Hepatic stellate cell (primary cell): ENCODE results near the gene FGD3.

ENCODE experiments used
- DNase-seq: peaks from one replicate; pipeline ENCODE4 v3.0.0; 2011; ENCODE audit warnings: low spot score

The FGD3 gene

DNA sequence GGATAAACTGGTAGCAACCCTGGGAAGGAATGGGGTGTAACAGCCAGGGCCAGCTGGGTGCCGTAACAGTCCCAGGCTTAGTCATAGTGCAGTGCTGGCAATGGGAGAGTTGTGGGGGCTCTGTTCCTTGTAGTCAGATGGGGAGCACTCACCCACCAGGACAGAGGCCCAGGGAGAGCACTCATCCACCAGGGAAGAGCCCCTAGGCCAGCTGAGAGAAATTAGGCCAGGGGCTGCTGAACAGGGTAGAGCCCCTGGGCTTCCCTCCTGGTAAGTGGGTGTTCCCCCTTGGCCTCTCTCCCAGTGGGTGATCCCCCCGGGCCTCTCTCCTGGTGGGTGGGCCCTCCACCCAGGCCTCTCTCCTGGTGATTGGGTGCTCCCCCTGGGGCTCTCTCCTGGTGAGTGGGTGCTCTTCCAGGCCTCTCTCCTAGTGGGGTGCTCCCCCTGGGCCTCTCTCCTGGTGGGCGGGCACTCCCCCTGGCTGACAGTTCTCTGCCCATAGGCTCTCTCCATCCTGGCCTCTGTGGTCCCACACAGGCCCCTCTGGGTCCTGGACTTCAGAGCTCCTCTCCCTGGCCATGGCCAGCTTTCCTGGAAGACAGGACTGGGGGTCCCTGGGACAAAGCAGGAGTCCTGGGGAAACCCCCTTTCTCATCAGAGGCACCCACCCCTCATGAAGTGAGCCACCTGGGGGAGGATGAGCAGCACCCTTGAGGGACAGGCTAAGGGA, 13.4 kb downstream of the FGD3 start:
- DNase-seq = no peak

DNA sequence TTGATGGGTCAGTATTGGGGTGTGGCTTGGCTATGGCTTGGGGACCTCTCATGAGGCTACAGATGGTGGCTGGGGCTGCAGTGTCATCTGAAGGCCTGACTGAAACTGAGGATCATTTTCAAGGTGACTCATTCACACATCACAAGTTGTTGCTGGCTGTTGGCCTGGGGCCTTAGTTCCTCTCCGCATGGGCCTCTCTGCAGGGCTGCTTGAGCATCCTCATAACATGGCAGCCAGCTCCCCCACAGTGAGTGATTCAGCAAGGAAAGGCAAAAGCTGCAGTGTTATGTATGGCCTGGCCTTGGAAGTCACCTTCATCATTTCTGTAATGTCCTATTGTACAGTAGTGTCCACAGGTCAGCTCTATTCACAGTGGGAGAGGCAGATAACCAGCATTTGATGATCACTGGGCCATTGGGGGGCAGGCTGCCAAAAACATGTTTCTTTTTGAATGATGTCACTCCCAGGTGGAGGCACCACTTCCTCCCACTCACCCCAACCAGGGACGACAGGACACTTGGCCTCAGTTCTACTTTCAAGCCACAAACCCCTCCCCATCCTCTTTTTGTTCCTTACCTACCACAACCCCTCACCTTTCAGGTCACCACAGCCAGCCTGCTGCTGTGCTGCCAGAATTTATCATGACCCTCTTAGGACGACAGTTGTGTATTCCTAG, 14.4 kb downstream of the FGD3 start:
- DNase-seq = no peak

DNA sequence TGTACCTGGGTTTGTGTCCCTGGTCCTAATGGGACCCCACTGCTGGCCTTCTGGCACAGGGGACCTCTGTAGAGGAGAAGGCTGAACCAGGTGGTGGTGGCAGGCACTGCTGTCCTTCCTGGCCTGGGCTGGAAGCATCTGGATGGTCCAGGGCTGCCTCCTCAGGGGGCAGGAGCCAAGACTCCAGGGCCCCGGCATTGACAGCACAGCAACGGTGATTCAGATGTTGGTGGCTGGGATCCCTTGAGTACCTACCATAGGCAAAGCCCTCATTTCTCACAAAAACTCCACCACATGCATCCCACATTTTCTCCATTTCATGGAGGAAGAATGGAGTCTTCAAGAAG, 15.0 kb downstream of the FGD3 start:
- no peak for DNase-seq

DNA sequence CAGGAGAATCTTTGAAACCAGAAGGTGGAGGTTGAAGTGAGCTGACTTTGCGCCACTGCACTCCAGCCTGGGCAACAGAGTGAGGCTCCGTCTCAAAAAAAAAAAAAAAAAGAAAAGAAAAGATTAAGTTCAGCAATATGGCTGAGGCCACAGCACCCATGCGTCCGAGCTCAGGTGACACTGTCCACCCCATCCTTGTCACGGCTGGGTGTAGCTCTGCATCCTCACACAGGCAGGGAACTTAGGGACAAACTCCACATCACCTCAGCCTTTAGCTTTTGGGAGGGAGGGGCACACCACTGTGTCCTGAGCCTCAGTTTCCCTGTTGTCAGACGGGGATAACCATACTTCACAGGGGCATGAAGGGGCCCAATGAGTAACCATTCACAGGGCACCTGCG, 15.5 kb downstream of the FGD3 start:
- no peak for DNase-seq

DNA sequence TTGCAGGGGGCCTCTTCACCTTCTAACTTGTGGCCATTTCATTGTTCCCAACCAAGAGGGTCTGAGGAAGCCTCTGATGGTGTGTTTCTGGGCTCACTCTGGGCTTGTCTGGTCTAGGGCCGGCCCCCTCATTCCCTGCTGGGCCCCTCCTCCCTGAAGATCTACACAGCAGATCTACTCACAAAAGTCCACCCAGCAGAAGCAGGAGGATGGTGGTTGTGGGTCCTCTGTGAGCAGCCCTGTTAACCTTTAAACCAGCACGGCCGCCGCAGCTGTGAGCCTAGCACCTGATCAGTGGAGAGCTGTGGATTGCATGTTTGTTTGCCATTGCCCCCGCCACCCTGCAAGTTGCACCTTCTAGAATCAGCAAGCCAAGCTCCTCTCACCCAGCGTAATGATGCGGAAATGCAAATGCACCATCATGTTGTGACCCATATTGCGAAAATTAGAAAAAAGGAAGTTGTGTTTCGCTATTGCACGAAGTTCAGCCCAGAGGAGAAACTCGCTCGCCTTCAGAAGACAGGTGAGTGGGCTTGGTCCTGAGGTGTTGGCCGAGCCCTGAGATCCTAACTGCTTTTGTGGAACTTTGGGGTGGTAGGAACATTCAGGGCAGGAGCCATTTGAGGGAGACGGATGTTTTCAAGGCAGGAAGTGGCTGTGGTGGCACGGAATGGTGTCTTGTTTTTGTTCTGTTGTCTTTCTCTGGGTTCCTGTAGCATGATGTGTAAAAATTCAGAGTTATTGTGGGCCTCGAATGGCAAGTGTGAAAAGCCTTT, 16.7 kb downstream of the FGD3 start:
- no peak for DNase-seq

GRCh38 chr9:92964607-92965060, 17.3 kb downstream of the FGD3 start:
- DNase-seq = no peak

DNA sequence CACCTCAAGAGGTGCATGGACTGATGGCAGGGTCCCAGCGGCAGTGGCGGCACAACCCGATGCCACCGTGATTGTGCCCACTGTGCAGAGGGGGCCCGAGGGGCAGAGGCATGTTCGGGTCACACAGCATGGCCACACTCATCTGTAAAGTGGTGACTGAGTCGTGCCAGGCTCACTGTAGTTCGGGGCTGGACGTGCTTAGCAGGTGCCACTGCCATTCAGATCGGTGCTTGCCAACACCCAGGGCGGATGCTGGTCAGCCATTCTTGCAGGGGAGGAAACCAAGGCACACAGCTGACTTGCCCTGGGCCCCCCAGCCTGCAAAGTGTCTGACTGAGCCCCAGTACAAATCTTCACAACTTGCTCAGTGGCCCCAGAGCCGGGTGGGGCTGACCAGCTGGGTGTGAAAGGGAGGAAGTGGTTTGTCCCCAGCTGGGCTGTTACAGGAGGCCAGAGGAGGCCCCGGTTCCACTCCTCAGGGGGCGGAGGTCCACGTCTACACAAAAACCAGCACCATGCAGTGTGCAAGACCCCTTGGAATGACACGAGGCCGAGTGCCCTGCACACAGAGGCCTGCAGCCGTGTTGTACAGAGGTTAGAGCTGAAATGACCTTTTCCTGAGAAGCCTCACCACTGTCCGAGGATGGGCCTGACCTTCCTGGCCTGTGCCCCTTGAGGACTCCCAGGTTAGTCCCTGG, 17.9 kb downstream of the FGD3 start:
- DNase-seq = no peak

DNA sequence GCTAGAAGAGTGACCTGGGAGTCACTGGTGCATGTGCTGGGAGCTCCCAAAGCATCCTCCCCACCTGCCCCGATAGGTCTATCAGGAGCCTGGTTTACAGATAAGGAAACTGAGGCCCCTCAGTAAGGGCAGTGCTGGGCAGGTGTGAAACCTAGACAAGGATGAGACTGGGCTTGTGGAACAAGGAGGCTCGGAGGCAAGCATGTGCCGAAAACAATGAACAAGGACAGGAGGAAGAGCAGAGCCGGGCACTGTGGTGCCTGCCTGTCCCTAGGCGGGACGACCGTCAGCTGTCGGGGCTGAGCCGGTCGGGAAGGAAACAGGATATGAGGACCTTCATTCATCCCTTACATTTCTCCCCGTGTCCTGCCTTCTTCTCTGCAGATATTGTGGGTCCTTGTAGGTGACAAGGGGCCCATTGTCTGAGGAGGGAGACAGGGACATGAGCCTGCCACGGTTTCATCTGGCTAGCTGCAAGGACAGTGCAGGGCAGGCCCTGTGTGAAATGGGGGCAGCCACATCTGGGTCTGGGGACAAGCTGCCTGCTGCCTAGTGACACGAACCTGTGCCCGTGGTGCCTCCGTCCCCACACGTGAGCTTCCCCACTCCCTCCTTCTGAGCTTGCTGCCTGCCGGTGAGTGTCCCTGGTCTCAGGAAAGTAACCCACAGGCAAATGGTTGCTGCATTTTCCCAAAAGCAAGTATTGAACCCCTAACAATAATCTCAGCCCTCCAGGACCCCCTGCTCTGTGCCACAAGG, 18.6 kb downstream of the FGD3 start:
- DNase-seq = no peak

GRCh38 chr9:92966518-92966800, 19.1 kb downstream of the FGD3 start:
- no peak for DNase-seq

DNA sequence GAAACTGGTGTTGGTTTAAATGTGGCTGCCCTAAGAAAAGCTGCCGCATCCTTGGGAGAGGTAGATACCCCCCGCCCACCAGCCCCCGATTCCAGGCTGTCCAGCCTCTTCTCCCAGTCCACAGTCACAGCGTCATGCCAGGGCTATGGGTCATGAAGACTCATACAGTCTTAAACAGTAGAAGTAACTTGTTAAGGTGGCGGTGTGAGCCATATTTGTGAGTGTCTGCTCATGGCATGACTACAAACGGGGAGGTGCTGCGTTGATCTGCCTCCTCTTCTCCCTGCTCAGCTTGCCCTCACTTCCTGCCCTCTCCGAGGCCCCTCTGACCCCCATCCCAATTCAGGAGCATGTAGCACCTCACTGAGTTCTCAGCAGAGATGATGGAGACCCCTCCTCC, 20.8 kb downstream of the FGD3 start:
- DNase-seq = no peak

- DNase-seq = no peak
These were observed 22.5 kb downstream of the FGD3 start for GRCh38 chr9:92969516-92970466.

DNA sequence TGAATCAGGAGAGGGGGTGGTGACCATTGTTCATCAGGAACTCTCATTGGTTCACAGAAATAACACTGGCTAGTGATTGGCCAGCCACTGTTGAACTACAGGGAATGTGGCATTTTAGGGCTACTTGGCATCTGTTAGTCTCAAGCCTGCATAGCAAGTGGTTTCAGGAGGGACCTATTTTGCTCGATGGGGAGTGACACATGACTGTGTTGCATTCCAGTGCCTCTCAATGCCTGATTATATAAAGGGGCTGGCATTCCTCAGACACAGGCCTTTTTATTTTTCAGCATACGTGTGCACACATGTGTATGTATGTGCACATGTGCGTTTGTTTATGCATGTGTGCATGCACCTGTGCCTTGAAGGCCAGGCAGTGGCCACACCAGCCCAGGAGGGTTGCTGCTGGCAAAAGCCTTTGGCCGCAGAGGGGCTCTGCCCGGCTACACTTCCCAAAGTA, 23.2 kb downstream of the FGD3 start:
- no peak for DNase-seq

DNA sequence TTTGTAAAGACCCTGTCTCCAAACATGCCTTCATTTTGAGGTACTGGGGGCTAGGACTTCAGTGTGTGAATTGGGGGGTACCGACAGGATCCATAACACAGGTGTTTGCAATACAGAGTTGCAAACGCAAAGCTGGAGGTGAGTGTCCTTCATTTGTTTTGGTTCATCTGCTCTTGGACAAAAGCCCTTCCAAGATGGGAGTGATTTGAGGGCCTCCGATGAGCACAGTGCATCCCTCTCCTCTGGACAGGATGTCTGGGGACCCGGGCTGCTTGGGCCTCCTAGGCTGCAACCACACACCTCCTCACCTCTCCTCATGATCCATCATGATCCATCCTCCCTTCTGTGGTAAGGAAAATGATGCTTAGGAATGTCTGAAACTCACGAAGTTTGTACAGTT, 23.8 kb downstream of the FGD3 start:
- no peak for DNase-seq

DNA sequence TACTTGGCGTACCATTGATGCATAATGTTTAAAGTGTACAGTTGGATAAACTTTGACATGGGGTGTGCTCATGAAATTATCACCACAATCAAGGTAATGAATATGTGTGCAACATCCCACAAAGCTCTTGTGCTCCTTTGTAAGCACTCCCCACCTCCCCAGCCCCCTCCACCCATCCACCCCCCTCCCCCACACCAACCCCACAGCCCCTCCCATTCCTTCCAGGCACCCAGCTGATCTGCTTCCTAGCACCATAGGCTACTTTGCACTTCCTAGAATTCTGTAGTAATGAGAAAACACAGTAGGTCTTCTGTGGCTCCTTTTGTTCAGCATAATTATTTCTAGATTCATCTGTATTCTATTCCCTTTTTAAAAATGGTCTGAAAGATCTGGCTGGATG, 24.5 kb downstream of the FGD3 start:
- no peak for DNase-seq

DNA sequence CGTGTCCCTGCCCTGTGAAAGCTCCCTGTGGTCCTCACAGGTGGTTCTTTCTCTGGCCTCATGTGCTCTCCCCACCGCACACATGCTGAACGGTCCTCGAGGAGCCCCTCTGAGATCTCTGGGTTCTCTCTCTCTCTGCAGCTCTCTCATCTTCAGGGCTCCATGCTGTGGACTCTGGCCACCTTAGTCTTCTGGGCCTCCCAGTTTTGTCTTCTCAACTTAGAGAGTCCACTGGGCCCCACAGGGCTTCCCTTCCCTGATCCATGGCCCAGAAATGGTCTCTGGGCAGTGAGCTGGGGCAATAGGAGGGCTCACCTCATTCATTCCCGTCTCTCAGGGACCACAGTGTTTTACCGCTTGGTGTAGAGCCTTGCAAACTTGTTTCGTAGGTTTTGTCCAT, 26.4 kb downstream of the FGD3 start:
- no peak for DNase-seq

- DNase-seq = no peak
These were observed 26.9 kb downstream of the FGD3 start for GRCh38 chr9:92974161-92974661.

GRCh38 chr9:92974761-92975755, 27.7 kb downstream of the FGD3 start:
- no peak for DNase-seq

- no peak for DNase-seq
These were observed 29.1 kb downstream of the FGD3 start for GRCh38 chr9:92976431-92976830.

DNA sequence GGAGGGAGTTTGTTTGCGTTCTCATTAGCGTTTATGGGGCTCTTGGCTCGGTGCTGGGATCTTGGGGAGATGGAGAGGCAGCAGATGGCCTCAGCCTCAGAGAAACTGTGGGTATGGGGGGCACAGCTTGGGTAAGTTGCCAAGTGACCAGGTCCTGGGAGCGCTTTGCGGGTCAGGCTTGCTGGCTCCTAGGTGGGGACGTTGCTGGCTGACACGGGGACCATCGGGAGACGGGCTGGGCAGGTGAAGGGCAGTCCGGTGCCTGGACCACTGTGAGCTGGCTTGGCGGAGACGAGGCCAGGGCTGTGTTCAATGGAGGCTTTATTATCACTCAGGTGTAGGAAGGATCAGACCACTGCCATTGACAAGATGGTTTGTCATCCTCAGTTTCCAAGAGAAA, 30.0 kb downstream of the FGD3 start:
- no peak for DNase-seq
